GM10248 (cell line): ENCODE measurements around the gene SH2D1B.

ENCODE experiments used
- CTCF ChIA-PET: fragments of 300-600 bp; sonication (Branson Sonifier 250); formaldehyde crosslinking; extraction: SDS; loops from one replicate; lab custom pipeline; 2021; ENCODE audit warnings: antibody characterized with exemption; lab: Yijun Ruan, JAX
- POLR2A ChIA-PET: fragments of 350-650 bp; sonication (Branson Sonifier 250); formaldehyde crosslinking; extraction: SDS; loops from one replicate; lab custom pipeline; 2020; ENCODE audit warnings: antibody characterized with exemption; lab: Yijun Ruan, JAX
- DNase-seq: peaks from one replicate; pipeline ENCODE4 v3.0.0; 2012; ENCODE audit errors: extremely low spot score
- TF ChIP-seq, protein P1 (sequence below): IDR thresholded peaks from 2 replicates; pipeline ENCODE4 v1.5.1; 2012; ENCODE audit warnings: mild to moderate bottlenecking, low read depth; ENCODE audit errors: extremely low read depth, missing control alignments, control extremely low read depth

SH2D1B gene

DNA sequence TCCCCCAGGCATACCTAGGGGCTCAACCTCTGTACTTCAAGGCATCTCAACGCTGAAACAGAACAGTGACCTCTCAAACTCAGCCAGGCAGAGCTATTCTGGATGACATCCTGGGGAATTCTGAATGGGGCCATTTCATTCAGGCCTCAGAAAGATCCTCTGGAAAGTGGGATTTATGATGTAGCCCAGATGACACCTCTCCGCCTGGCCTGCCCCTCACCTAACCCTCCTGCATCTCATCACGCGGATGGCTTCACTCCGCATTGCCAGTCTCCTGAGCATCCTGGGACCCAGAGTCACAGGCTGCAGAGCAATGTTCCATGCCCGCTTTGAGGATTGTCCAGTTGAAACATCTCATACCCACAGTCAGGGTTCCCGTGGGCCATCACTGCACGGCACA lies 36.5 kb downstream of the SH2D1B start:
- TF ChIP-seq, protein P1, sequence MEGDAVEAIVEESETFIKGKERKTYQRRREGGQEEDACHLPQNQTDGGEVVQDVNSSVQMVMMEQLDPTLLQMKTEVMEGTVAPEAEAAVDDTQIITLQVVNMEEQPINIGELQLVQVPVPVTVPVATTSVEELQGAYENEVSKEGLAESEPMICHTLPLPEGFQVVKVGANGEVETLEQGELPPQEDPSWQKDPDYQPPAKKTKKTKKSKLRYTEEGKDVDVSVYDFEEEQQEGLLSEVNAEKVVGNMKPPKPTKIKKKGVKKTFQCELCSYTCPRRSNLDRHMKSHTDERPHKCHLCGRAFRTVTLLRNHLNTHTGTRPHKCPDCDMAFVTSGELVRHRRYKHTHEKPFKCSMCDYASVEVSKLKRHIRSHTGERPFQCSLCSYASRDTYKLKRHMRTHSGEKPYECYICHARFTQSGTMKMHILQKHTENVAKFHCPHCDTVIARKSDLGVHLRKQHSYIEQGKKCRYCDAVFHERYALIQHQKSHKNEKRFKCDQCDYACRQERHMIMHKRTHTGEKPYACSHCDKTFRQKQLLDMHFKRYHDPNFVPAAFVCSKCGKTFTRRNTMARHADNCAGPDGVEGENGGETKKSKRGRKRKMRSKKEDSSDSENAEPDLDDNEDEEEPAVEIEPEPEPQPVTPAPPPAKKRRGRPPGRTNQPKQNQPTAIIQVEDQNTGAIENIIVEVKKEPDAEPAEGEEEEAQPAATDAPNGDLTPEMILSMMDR: no peak
- CTCF ChIA-PET: interaction anchor here (0.9 to 1.4 kb wide), 2 partner anchors 9 to 16 kb away, joined by 4 to 5 read pairs; no protein-coding TSS in a partner anchor
- no peak for DNase-seq
- POLR2A ChIA-PET: no interaction called here

DNA sequence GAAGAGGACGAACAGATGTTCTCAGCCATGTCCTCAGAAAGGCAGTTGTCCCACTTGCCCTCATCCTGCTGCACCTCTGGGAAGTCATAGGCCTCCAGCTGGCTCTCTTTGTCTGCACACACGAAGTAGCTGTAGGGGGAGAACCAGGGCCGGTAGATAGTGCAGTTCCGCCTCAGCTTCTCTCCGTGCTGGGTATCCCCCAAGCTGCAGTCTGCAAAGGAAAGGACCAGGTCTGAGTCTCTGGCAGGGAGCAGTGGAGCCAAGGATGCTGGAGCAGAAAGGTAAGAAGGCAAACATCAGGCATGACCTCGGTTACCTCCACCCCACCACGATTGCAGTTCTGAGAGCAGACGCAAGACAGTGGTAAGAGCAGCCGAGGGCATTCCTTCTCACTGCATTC lies 37.5 kb downstream of the SH2D1B start:
- no peak for DNase-seq
- POLR2A ChIA-PET: no interaction called here
- TF ChIP-seq, protein P1: no peak
- CTCF ChIA-PET: interaction anchor here (1.1 kb wide), 1 partner anchor 13 kb away, joined by 4 read pairs; no protein-coding TSS in a partner anchor

DNA sequence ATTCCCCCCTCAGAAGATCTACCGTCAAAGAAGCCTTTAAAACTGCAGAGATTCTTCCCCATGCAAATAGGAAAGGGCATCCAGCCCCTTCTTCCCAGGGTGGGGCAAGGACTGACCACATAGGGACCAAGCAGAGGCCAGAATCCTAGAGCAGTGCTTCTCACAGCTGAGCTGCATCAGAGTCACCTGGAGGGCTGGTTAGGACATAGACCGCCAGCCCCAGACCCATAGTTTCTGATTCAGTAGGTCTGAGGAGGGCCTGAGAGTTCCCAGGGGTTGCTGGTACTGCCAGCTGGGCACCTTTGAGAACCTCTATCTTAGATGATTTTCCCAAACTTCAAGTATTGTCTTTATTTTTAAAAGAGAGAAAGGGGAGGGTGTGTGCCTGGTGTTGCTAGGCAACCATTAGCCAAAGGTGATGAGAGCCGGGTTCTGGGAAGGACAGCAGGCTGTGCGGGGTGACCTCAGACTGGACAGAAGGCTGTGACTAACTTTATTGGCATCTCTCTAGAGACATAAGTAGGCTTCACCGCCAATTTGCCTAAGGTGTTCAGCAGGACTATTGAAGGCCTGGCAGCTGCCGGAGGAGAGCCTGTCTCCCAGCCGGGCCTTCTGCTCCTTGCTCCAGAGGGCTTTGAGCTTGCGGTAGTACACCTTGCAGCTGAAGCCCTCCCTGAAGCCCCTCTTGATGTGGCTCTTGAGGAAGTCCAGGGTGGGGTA lies 38.2 kb downstream of the SH2D1B start:
- POLR2A ChIA-PET: no interaction called here
- no peak for DNase-seq

DNA sequence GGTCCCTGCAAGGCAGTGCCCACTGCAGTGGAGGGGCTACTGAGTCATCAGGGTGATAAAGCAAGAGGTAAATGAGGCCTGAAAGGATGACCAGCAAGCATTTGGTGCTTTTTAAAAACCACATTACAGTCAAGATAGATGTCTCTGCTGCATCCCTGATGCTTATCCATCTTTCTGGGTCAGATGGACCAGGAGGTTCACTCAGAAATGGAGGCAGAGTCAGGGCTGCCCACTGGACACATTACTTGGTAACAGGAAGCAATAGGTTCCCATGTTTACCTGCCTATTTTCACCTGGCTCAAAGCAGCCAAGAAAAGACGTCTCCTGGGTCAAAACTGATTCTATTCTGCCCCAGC lies 38.9 kb downstream of the SH2D1B start:
- no peak for DNase-seq
- TF ChIP-seq, protein P1: no peak
- ChIA-PET POLR2A (no interaction called here), CTCF (interaction anchor here (1.0 to 2.9 kb wide), 3 partner anchors 9 to 19 kb away, joined by 4 to 11 read pairs (median 10); partner anchors contain the start of gene C1orf226)

More for the DNA sequence above, 38.2 kb downstream of the SH2D1B start:
- TF ChIP-seq, protein P1: no peak
- CTCF ChIA-PET: interaction anchor here (1.0 to 2.9 kb wide), 4 partner anchors 8 to 18 kb away, joined by 4 to 11 read pairs (median 7); partner anchors contain the start of gene C1orf226

DNA sequence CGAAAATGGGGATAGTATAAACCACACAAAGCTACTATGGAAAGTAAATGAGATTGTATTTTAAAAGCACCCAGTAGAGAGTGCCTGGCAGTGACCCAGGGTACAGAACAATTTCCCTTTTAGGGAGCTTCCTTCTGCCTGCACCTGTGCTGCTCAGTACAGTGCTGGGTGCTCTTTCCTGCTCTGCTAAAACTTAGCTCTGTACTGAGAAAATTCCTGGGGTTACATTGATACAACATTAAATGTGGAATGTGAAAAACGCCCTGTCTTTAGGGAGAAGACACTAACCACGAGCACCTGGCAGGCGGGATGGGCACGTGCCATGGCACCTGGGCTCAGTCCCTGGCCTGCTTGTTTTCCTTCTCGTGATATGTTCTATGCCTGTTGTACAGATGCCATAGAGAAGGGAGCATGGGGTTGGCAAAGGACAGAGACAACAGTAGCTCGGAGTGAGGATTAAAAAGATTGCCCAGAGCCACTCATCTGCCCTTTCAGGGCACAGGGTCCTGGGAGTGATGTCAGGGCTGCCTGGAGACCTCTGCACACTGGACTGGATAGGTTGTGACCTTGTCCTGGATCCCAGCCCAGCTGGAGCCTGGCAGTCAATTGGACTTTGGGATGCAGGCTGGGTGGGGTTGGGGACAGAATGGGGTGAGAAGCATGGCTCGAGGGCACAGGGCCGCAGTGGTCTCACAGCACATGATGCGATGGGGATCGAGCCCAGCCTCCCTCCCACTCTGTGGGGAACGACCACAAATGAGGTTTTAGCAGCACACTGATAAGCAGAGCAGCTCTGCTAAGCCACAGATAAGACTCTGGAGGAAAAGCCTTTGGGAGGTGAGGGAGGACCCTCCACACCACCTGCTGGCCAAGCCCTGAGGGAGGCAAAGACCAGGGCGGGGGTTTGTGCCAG lies 39.5 kb downstream of the SH2D1B start:
- TF ChIP-seq, protein P1: no peak
- no peak for DNase-seq
- ChIA-PET POLR2A (no interaction called here), CTCF (interaction anchor here (1.0 to 2.9 kb wide), 6 partner anchors 10 to 25 kb away, joined by 3 to 11 read pairs (median 4); partner anchors contain the start of gene C1orf226)

DNA sequence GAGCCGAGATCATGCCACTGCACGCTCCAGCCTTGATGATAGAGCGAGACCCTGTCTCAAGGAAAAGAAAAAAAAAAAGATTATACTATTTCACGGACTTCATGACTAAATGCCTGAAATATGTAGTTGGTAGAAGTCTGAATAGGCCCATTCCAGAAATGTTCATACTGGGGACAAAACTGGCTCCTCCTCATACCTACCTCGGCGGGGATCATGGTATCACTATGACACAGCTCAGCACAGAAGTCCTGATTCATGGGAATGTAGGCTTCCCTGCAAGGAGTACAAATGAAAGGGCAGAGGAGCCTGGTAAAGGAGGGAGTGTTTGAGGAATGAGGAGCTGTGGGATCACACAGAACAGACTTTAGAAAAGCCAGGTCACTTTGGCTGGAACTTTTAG lies 40.3 kb downstream of the SH2D1B start:
- CTCF ChIA-PET: interaction anchor here (1.0 to 2.9 kb wide), 5 partner anchors 12 to 24 kb away, joined by 3 to 11 read pairs (median 3); no protein-coding TSS in a partner anchor
- TF ChIP-seq, protein P1: no peak
- DNase-seq: no peak
- POLR2A ChIA-PET: no interaction called here
